Gastroesophageal sphincter (tissue), 3 donors: ENCODE measurements around the gene ATP9B.

Experiments used
- CTCF ChIP-seq, 4 experiments: fragments of 200-600 bp in 2 of 4; fragments of 450-650 bp in 2 of 4; sonication (generic) in 1 of 4; IDR thresholded peaks; one replicate each; pipeline ENCODE4 v1.5.1; 2017 to 2019; ENCODE audit warnings: antibody characterized with exemption in 4 of 4, mild to moderate bottlenecking in 2 of 4, moderate library complexity in 2 of 4
- POLR2A ChIP-seq, 2 donors: fragments of 450-650 bp; IDR thresholded peaks; one replicate each; pipeline ENCODE4 v1.6.1; 2017; ENCODE audit warnings: antibody characterized with exemption in 2 of 2, mild to moderate bottlenecking in 2 of 2, moderate library complexity in 1 of 2
- POLR2AphosphoS5 ChIP-seq: sonication (generic); formaldehyde crosslinking; IDR thresholded peaks from one replicate; pipeline ENCODE4 v1.6.1; 2017; ENCODE audit warnings: antibody characterized with exemption

- TF ChIP-seq POLR2A (IDR thresholded peaks at IDR 0.05) = no peak
- TF ChIP-seq CTCF (IDR thresholded peaks at IDR 0.05) = no peak
- no peak for TF ChIP-seq POLR2AphosphoS5
Observed at GRCh38 chr18:79305911-79306310, 236.7 kb downstream of the ATP9B start.
